ENCODE results near the gene IFT57.

DNA sequence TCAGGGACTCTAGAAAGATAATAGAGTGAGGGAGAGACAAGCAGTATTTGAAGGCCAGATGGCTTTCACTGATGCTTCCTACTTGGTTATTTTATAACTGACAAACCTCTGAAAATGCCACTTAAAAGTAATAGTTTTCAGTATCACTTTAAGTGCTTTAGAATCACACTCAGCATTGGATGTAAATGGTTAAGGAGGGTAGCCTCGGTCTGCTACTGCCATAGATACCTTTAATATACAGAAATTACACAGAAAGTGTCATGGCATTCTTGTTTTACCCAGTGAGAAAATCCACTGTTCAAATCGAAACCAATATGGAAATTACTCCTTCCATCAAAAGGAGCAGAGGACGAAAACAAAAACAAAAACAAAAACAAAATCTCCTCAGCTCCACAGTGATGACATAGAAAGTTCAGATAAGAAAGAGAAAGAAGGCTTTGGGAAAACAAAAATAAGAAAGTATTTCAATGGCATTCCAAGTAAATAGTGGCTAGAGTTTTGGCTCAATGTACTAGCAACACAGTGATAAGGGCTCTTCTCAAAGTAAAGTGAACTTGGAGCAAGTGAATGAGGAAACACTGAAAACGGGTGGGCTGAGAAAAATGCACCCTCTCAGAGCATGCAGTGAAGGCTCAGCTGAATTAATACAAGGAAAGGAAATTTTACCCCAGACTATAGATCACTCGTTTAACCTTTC, 88.2 kb downstream of the IFT57 start:
- TF ChIP-seq, protein P1, sequence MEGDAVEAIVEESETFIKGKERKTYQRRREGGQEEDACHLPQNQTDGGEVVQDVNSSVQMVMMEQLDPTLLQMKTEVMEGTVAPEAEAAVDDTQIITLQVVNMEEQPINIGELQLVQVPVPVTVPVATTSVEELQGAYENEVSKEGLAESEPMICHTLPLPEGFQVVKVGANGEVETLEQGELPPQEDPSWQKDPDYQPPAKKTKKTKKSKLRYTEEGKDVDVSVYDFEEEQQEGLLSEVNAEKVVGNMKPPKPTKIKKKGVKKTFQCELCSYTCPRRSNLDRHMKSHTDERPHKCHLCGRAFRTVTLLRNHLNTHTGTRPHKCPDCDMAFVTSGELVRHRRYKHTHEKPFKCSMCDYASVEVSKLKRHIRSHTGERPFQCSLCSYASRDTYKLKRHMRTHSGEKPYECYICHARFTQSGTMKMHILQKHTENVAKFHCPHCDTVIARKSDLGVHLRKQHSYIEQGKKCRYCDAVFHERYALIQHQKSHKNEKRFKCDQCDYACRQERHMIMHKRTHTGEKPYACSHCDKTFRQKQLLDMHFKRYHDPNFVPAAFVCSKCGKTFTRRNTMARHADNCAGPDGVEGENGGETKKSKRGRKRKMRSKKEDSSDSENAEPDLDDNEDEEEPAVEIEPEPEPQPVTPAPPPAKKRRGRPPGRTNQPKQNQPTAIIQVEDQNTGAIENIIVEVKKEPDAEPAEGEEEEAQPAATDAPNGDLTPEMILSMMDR (IDR thresholded peaks at IDR 0.05; ENCODE audit: insufficient read depth, low read length), result no peak
- TF ChIP-seq REST (IDR thresholded peaks at IDR 0.05; ENCODE audit: insufficient replicate concordance, low read depth), result no peak
- no peak for TF ChIP-seq POLR2AphosphoS5 (IDR thresholded peaks at IDR 0.05; ENCODE audit: low read depth)
- no peak for TF ChIP-seq GABPA (IDR thresholded peaks at IDR 0.05; ENCODE audit: low read depth)
- no peak for TF ChIP-seq SPI1 (IDR thresholded peaks at IDR 0.05; ENCODE audit: borderline replicate concordance, low read depth)

All from HL-60 (cell line).